Measurements from ENCODE around the gene SCRN2.

DNA sequence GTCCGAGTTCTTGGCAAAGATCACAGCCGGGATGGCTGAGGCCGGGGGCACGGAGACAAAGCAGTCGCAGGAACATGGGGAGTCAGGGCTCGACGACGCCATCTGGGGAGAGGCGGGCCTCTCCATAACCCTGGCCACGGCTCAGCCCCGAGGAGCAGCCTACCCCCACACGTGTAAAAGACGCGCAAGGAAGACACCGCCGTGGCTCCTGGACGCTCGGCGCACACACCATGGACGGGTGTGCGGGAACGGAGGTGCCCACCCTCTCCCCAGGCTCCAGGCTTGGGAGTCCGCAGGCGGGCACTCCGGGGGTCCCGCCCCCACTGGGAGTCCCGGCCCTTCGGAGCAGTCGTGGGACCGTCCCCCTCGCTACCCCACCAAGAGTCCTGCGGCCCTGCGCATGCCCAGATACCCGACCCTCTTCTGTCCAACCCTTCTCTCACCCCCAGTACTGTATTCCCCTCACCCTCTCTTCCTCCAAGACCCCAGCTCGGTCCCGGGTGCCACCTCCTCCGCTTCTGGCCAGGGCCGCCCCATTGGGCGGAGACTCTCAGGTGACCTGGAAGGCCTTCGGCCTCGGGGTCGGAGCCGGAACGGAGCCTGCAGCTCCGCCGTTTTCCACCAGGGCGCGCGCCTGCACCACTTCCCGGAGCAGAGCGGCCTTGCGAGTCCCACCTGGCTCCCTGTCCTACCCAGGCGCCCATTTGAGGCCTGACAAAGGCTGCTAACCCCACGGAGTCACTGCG lies at the start of gene SCRN2:
- TF ChIP-seq, protein P1, sequence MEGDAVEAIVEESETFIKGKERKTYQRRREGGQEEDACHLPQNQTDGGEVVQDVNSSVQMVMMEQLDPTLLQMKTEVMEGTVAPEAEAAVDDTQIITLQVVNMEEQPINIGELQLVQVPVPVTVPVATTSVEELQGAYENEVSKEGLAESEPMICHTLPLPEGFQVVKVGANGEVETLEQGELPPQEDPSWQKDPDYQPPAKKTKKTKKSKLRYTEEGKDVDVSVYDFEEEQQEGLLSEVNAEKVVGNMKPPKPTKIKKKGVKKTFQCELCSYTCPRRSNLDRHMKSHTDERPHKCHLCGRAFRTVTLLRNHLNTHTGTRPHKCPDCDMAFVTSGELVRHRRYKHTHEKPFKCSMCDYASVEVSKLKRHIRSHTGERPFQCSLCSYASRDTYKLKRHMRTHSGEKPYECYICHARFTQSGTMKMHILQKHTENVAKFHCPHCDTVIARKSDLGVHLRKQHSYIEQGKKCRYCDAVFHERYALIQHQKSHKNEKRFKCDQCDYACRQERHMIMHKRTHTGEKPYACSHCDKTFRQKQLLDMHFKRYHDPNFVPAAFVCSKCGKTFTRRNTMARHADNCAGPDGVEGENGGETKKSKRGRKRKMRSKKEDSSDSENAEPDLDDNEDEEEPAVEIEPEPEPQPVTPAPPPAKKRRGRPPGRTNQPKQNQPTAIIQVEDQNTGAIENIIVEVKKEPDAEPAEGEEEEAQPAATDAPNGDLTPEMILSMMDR (IDR thresholded peaks at IDR 0.05), result peak; percentile 95 to 99 (median 98)
- no peak for TF ChIP-seq POLR2A (IDR thresholded peaks at IDR 0.05)
